HG03135 (cell line): ENCODE results near the gene NADK.
"Not testable (repeated sequence)": the region's sequence is repeated elsewhere in the genome, so short reads cannot be mapped to it uniquely, and the experiment has no call there.

ENCODE experiments used
- ATAC-seq: cut with Tn5 transposase; IDR thresholded peaks from one replicate; pipeline ENCODE4 v1.9.1; 2021; ENCODE audit warnings: mild to moderate bottlenecking, moderate library complexity; ENCODE audit not compliant: unreplicated experiment

The NADK gene

DNA sequence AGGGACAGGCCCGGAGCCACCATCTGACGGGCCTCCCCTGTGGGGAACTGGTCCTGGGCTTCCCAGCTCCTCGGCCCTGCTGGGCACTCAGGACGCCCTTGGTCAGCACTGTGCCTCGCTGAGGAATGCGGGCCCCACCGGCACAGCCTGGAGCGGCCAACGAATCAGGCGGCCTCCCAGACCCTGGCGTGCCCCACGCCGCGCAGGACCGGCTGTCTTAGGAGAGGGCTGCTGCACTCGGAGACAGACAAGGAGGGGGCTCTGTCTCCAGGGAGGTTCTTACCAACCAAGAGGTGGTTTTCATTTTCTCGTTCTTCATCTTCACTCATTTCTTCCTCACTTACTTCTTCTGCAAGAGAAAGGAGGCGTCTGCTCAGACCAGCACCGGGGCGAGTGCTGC, 70.4 kb downstream of the NADK start:
- not testable (repeated sequence) for ATAC-seq

DNA sequence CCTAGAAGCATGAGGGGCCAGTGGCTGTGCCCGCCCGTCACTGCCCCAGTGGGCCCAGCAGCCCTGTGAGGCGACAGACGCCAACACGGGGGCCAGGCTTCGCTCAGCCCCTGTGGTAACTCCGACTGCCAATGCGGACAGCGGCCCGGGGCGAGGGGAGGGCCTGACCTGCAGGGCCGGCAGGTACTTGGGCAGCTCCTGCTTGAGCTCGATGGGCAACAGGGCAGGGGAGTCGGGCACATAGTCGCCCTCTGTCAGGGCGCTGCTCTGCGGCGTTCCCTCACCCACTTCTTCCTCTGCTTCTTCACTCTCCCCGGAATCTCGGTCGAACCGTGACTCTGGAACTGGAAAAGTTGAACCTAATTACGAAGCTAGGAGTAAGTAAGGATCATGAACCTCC, 71.0 kb downstream of the NADK start:
- not testable (repeated sequence) for ATAC-seq

DNA sequence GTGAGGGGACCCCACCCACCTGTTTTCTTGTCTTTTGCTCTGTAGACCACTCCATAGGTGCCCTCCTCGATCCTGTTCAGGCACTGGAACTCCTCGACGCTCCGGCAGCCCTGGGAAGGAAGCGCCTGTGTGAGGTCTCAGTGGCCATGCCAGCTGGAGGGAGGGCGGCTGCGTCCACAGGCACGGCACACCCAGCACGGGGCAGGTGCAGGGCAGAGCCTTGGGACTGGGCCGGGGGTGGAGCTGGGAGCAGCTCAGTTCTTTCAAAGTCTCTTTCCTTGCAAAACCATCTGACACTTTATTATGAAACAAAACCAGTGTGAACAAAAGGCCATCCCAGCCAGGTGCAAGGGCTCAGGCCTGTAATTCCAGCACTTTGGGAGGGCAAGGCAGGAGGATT, 72.6 kb downstream of the NADK start:
- not testable (repeated sequence) for ATAC-seq

DNA sequence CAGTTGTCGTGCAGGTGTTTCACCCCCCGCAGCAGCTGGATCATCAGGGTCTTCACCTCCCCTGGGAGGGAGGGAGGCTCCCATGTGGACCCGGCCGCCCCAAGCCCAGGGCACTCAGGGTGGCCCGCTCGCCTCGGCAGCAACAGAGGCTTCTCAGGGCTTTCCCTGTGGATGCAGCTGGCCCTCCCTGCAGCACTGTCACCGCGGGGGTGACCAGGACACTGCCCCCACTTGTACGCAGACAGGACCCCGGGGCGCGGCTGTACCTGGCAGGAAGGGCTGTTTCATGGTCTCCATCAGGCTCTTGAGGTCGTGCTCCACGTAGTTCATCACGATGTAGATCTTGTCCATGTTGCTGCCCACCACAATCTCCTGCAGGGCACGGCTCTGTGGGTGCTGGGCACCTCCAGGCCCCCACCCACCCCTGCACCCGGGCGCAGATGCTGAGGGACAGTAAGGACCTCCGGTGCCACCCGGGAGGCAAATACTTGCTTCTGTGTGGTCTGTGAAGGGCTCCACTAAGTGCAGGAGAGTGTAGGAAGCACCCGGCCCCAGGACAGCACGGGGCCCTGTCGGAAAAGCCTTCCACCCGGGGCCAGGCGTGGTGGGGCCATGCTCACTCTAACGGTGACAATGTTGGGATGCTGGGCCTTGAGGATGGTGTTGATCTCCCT, 73.8 kb downstream of the NADK start:
- not testable (repeated sequence) for ATAC-seq

DNA sequence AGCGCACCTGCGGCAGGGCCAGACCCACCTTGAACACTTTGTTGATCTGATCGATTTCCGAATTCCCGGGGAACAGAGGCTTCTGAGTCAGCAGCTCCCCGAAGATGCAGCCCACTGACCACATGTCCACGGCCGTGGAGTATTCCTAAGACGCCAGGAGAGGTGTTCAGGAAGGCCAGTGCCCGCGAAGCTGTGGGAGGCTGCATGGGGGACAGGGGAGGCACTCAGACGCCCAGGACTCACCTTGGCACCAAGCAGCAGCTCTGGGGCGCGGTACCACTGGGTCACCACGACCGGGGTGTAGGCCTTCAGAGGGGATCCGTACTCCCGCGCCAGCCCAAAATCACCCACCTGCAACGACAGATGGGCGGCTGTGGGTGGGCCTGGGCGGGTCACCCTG, 74.5 kb downstream of the NADK start:
- no peak for ATAC-seq

DNA sequence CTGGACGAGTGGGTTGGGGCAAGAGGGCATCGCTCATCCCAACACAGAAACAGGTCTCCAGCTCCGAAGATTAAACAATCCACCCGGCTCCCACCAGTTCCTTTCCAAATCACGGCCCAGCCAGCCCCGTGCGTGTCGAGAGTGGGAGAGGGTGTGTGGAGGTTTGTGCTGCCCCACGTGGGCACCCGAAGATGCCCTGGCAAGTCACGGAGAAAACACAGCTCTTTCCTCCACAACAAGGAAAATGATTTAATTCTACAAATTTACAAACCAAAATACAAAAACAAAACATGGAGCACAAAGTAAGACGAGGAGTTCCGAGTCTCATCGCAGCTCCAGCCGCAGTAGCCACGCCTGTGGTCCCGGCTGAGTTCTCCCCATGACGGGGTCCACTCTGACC, 75.8 kb downstream of the NADK start:
- ATAC-seq = not testable (repeated sequence)
